ENCODE data around the gene HIBADH. TPM values are rescaled to one million over a fixed set of nuclear protein-coding genes. Genes with fewer than 3 reads are reported as not detected.

HIBADH gene
- total and polyA plus RNA-seq, 2 donors (not counting 3 experiments of a cell fraction or from before 2014, with no cell fraction given), result 22.6 to 30.5 TPM

- no TSS peak for BruUV-seq (replicated peaks)
- no peaks in the 10 kb centered on the region for H3K9me3 ChIP-seq (replicated peaks; ENCODE audit: control insufficient read depth, insufficient read depth, low read length)
- TF ChIP-seq CTCF (IDR thresholded peaks at IDR 0.05; ENCODE audit: extremely low read depth in 1 of 2, insufficient read depth in 1 of 2, low read depth in 1 of 2, low read length in 2 of 2) (no peak), POLR2AphosphoS5 (IDR thresholded peaks at IDR 0.05; ENCODE audit: insufficient read depth, low read depth, low read length) (no peak), MAX (IDR thresholded peaks at IDR 0.05; ENCODE audit: insufficient read depth, insufficient read length) (no peak)
- intact Hi-C loops (cut with micrococcal nuclease) (no loop called here), dilution Hi-C loops (cut with MboI; ENCODE audit: extremely low pct_ligation_motif_present, low sequenced_read_pairs) (no loop called here)
- H4K20me1 ChIP-seq (replicated peaks; ENCODE audit: control insufficient read depth, extremely low read depth, insufficient read depth, low read length), result no peaks in the 10 kb centered on the region
- H2AFZ ChIP-seq (ENCODE audit: low read depth, low read length), result no peak overlapping the region
- no peak overlapping the region for H3K9ac ChIP-seq (replicated peaks; ENCODE audit: extremely low read depth, insufficient read depth, low read length)
- no peaks in the 10 kb centered on the region for H3K9me1 ChIP-seq (replicated peaks; ENCODE audit: control insufficient read depth, extremely low read depth, insufficient read depth, low read length)
- ChIA-PET POLR2A (no interaction called here), CTCF (interaction anchor here (0.5 kb wide), 1 partner anchor 35 kb away, joined by 3 read pairs; no protein-coding TSS in a partner anchor)
- no peak overlapping the region for H3K4me2 ChIP-seq (ENCODE audit: insufficient read depth, low read length)
- H3K4me3 ChIP-seq (replicated peaks in 1 of 3; ENCODE audit: insufficient read depth in 1 of 3, low read depth in 1 of 3, low read length in 3 of 3), result no peak overlapping the region
- no peaks in the 10 kb centered on the region for H3K36me3 ChIP-seq (ENCODE audit: control insufficient read depth in 2 of 2, extremely low read depth in 1 of 2, insufficient read depth in 2 of 2, low read length in 2 of 2)
- DNase-seq (ENCODE audit: low read depth, low spot score) (no peak), FAIRE-seq (peak; percentile 62)
- no peaks in the 10 kb centered on the region for H3K27me3 ChIP-seq (ENCODE audit: control insufficient read depth in 2 of 2, insufficient read depth in 2 of 2, low read length in 2 of 2)
- H3K79me2 ChIP-seq (ENCODE audit: control insufficient read depth, insufficient read depth, low read length), result no peaks in the 10 kb centered on the region
- H3K4me1 ChIP-seq (ENCODE audit: control insufficient read depth, extremely low read depth, insufficient read depth, low read length), result no peaks in the 10 kb centered on the region
- H3K27ac ChIP-seq (ENCODE audit: insufficient read depth, low read depth, low read length), result no peak overlapping the region
Measured at GRCh38 chr7:27518561-27519350, 143.9 kb downstream of the HIBADH start.

- no peaks in the 10 kb centered on the region for H3K27me3 ChIP-seq (ENCODE audit: control insufficient read depth in 2 of 2, insufficient read depth in 2 of 2, low read length in 2 of 2)
- ChIA-PET POLR2A (no interaction called here), CTCF (no interaction called here)
- no peaks in the 10 kb centered on the region for H3K9me1 ChIP-seq (replicated peaks; ENCODE audit: control insufficient read depth, extremely low read depth, insufficient read depth, low read length)
- H3K4me2 ChIP-seq (ENCODE audit: insufficient read depth, low read length), result no peak overlapping the region
- dilution Hi-C loops (cut with MboI; ENCODE audit: extremely low pct_ligation_motif_present, low sequenced_read_pairs) (no loop called here), intact Hi-C loops (cut with micrococcal nuclease) (no loop called here)
- DNase-seq (ENCODE audit: low read depth, low spot score) (no peak), FAIRE-seq (no peak)
- H4K20me1 ChIP-seq (replicated peaks; ENCODE audit: control insufficient read depth, extremely low read depth, insufficient read depth, low read length), result no peaks in the 10 kb centered on the region
- no TSS peak for BruUV-seq (replicated peaks)
- H3K79me2 ChIP-seq (ENCODE audit: control insufficient read depth, insufficient read depth, low read length), result no peaks in the 10 kb centered on the region
- H3K27ac ChIP-seq (ENCODE audit: insufficient read depth, low read depth, low read length), result no peak overlapping the region
- no peaks in the 10 kb centered on the region for H3K36me3 ChIP-seq (ENCODE audit: control insufficient read depth in 2 of 2, extremely low read depth in 1 of 2, insufficient read depth in 2 of 2, low read length in 2 of 2)
- no peak overlapping the region for H3K9ac ChIP-seq (replicated peaks; ENCODE audit: extremely low read depth, insufficient read depth, low read length)
- no peaks in the 10 kb centered on the region for H3K4me1 ChIP-seq (ENCODE audit: control insufficient read depth, extremely low read depth, insufficient read depth, low read length)
- no peaks in the 10 kb centered on the region for H3K9me3 ChIP-seq (replicated peaks; ENCODE audit: control insufficient read depth, insufficient read depth, low read length)
- no peak overlapping the region for H3K4me3 ChIP-seq (replicated peaks in 1 of 3; ENCODE audit: insufficient read depth in 1 of 3, low read depth in 1 of 3, low read length in 3 of 3)
- no peak overlapping the region for H2AFZ ChIP-seq (ENCODE audit: low read depth, low read length)
- no peak for TF ChIP-seq MYC (IDR thresholded peaks at IDR 0.05; ENCODE audit: low read depth, low read length)
- no peak for TF ChIP-seq GATA2 (IDR thresholded peaks at IDR 0.05; ENCODE audit: insufficient read depth, insufficient read length, low read depth, low read length)
- no peak for TF ChIP-seq POLR2AphosphoS5 (IDR thresholded peaks at IDR 0.05; ENCODE audit: insufficient read depth, low read depth, low read length)
Measured at GRCh38 chr7:27516421-27516820, 146.3 kb downstream of the HIBADH start.

All from endothelial cell of umbilical vein (primary cell).